HG03135 (cell line): ENCODE results near the gene PDE4D.
"Not testable (repeated sequence)": the region's sequence is repeated elsewhere in the genome, so short reads cannot be mapped to it uniquely, and the experiment has no call there.

ENCODE experiments used
- ATAC-seq: cut with Tn5 transposase; IDR thresholded peaks from one replicate; pipeline ENCODE4 v1.9.1; 2021; ENCODE audit warnings: mild to moderate bottlenecking, moderate library complexity; ENCODE audit not compliant: unreplicated experiment

Gene PDE4D

DNA sequence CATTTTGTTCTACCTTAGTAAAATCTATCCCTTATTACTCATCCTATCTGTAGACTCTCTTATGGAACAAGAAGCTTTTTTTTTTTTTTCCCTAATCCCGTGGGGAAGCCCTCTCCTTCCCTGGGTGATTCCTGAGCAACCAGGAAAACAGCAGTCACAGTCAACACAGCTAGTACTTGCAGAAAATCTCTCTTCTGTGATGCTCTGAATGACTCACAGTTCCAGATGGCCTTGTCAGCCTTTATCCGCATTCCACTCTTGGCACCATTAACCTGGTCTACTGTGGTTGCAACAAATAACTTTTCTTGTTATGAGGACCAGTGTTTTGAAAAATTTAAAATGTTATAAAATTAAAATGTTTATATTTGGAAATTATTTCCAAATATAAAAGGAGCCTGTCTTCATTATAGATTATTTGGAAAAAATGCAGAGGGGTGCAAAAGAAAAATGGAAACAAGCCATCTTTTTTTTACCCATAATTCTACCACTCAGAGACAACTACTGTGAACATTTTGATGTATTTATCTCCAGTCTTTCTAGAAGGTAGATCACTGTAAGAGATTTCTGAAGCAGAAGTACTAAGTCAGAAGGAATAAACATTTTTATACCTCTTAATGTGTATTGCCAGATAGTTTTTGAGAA, 824.0 kb downstream of the PDE4D start:
- ATAC-seq, result no peak

DNA sequence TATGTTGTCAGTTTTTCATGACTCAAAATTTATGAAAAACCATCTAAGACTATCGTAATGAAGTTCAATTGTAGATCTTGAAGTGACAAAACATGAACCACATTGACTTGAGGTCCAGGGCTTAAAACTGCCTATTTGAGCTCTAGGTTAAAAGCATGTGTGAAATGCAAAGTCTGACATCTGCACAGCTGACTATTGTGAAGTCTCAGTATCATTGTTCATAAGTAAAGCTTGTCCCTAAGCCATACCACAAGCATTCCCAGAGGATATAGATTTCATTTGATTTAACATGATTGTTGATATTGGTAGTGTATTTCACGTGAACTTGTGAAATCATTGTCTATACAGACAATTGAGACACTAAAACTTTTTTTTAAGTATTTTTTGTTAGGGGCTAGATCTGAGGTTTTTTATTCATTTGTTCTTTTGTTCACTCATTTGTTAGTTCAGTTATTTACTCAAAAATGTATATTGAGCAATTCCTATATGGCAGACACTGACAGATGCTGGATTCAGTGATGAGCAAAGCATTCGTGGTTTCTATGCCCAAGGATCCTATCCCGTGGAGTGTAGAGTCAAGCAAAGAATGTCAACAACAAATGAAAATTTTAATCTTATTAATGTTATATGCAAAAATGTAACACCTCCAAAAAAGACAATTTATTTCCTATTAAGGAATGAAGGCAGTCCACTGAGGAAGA, 825.4 kb downstream of the PDE4D start:
- no peak for ATAC-seq

DNA sequence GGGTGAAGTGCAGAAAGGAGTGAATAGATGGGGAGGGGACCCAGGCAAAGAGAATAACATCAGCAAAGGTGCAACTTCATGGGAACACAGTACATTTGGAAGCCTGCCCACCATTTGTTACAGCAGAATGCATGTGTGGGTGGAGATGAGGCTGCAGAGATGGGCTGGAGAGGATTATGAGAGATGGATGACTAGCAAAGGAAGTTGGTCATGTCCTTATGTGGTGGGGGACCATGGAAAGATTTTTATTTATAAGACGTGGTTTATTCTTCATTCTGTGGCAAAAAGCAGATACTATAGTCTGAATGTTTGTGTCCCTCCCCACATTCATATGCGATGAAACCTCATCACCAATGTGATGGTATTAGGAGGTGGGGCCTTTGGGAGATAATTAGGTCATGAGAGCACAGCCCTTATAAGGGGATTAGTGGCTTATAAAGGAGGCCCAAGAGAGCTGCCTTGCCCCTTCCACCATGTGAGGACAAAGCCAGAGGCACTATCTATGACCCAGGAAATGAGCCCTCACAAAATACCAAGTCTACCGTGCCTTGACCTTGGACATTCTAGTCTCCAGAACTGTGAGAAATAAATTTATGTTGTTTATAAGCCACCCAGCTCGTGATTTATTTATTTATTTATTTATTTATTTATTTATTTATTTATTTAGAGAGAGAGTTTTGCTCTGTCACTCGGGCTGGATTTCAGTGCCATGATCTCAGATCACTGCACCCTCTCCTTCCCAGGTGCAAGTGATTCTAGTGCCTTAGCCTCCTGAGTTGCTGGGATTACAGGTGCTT, 827.0 kb downstream of the PDE4D start:
- no peak for ATAC-seq

DNA sequence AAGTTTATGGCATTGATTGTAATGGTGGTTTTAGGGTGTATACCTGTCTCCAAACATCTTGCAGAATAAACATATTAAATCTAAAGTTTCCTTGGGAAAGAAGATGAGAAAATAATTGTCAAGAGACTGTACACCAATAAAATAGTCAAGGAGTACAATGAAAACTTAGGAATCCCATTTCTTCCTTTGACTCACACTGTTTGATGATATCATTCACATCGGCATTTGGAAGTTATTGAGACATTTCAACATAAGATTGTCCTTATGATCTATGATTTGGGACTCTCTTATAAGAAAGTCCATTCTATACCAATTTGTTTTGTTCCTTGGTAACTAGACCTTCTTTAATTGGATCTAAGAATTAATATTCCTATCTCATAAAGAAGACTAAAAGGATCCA, 828.0 kb downstream of the PDE4D start:
- ATAC-seq, result no peak

DNA sequence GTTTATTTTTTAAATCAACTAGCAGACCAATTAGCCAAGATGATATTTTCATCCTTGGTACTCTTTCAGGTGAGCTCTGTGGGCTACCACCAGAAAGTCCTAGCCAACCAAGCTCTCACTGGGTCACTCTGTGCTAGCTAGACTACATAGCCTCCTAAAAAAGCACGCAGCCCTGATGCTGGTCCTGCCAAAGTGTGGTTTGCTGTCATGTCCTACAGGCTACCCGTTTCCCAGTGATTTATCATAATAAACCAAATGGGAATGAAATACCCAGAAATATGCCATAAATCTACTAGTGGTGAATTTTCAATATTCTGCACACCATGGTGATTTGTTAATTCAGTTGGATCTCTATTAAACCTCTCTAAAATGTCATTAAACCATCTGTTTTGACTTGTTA, 829.2 kb downstream of the PDE4D start:
- no peak for ATAC-seq

DNA sequence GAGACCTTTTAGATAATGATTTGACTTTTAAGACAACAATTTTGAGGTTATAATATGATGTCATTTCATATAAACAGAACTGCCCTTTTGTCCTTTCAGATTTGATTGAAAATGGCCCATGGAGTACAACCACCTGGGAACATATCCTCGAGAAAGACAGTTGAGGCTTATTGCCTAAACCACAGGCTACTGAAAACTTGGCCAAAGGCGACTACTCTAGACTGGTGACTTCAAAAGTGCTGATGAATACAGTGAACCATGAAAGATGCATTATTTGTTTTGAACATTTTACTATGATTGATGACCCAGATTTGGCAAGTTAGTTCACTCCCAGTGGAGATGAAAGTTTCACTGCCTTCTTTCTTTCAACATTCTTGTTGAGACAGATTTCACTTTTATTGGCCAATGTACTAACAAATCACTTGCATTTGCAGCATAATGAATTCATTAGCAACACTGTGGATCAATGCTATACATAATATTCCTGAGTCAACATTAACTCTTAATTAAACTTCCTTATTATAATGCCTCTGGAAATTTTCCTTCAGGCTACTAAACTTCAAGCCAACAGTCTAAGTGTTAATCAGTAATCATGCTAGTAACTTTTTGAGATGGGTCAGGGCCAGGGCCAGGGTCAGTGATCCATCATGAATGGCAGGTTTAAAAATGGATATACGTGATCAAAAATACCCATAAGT, 830.4 kb downstream of the PDE4D start:
- ATAC-seq, result no peak

DNA sequence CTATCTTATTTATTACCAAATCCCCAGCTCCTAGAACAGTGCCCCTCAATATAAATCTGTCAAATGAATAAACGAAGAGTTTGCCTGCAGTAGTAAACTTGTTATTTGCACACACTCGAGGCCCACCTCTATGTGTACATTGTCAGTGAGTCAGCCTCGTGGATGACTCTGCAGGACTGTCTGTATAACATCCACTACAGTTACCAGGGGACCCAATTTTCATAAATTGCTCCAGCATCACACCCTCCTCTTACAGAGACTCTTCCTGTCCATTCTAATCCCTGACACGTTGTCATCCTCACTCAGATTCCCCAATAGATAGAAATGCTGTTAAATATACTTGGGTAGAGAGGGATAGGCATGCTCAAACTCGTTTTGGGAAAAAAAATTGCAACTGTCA, 832.1 kb downstream of the PDE4D start:
- ATAC-seq, result no peak

DNA sequence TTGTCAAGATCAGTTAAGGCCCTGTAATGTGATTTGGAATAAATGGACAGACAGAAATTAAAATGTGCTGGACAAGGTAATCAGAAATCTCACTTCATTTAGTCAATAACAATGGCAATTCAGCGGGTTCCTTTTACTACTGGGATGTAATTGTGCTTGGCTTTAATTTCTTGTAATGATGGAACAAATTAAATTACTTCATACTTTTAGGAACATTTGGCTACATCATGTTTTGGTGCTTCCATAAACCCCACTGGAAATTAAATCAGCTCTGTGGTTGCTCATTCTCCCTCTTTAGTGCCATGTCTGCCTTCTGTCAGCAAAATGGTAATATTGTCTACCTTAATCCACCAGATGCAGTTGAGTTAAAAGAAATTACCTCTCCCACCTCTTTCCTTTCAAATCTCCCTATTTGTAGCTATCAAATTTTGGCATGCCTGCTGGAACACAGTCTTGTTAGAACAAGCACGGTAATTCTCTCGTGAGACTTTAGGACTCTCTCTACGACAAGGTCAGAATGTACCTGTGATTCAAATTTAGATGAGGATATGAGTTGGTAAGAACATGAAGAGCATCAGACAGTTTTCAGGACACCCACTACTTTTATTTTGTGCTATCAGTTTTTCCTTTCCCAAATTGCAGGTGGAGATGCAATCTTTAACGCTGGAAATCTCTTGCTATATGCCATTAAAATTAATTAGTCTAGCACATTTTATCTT, 834.4 kb downstream of the PDE4D start:
- ATAC-seq, result no peak

DNA sequence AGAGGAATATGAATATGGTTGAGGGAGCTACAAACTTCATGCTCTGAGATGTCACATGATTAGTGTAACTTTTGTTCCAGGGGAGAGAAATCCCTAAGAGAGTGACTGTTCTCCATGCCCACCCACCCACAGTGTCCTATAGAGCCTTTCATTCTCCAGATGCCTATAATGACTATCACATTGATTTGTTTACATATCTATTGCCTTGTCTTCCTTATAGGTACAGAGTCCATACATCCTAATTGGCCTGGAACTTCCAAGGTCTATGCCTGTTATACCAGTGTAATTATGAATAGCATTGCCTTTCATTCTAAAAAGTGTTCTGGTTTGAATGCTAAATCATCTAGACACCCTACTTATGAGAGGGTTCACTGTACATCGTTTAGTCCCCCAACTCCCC, 835.3 kb downstream of the PDE4D start:
- no peak for ATAC-seq

DNA sequence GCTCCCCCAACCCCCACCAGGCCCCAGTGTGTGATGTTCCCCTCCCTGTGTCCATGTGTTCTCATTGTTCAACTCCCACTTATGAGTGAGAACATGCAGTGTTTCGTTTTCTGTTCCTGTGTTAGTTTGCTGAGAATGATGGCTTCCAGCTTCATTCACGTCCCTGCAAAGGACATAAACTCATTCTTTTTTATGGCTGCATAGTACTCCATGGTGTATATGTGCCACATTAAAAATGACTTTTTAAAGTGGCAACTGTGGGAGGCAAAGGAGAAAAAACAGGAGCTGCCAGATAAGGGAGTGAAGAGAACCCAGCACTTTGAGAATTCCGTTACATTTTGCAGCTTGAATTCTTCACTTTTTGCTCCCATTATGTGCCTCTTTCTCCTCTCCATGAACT, 836.9 kb downstream of the PDE4D start:
- not testable (repeated sequence) for ATAC-seq

DNA sequence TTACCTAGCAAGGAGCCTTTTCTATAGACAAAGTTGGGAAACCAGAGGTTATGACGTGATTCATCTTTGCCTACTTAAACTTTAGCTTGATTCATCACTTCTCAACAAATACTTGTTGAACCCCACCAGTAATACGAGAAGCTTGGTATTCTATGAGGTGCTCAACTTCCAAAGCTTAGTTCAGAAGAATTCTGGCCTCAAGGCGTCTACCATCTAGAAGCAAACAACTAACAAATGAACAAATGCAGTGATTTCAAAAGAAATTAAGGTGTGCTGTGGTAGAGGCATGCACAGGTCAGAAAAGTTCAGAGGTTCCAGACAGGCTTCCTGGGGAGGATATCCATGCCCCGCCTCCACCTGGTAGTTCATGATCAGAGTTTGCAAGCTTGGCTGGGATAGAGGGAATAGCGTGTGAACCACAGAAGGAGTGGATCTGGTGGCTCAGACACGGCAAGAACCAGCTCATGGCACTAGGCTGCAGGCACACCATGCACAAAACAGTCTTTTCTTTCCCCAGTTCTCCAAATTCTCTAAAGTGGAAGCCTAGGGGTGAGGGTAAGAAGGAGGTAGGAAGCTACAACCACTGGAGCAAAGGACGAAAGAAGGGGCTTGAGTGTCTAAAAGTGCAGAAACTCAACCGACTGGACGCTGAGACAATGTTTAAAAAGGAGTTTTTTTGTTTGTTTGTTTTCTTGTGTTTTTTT, 837.6 kb downstream of the PDE4D start:
- ATAC-seq, result no peak

DNA sequence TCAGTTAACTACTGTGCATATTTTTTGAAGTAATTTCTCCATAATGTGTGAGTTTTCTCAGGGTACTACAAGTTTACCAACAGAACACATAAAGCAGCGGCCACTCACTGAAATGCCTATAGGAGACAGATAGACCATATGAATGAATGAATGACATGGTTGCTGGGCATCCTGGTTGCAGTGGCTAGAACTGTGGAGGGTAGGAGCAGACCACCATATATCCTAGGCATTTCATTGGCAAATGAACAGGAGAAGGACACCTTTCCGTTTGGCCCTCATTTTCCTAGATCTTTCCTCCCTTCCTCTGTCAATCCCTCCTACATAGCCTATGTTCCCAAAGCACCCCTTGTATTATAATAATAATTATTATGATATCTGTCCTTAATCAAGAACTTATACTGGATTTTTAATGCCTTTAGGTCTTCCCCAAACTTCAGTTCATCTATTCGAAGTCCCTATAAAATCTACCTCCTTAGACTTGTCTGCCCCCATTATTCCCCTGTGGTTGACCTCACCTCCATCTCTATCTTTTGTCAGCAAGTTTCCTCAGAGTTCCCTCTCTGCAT, 838.5 kb downstream of the PDE4D start:
- no peak for ATAC-seq

DNA sequence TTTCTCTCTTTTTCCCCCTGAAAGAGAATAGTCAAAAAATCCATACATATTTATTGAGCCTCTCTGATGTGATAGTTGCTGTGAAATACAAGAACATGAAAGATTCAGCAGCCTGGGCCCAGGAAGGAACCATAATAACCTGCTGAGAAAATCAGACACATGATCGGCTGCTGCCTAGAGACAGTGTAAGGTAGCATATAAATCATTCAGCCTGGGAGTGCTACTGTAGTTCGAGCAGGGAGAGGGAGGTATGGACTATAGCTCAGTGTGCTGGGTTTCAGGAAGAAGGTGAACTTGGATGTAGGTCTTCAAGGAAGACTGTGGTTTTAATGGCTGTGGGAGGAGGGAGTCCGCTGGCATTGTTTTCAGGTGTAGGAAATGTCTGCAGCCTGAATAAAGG, 841.6 kb downstream of the PDE4D start:
- ATAC-seq, result no peak

DNA sequence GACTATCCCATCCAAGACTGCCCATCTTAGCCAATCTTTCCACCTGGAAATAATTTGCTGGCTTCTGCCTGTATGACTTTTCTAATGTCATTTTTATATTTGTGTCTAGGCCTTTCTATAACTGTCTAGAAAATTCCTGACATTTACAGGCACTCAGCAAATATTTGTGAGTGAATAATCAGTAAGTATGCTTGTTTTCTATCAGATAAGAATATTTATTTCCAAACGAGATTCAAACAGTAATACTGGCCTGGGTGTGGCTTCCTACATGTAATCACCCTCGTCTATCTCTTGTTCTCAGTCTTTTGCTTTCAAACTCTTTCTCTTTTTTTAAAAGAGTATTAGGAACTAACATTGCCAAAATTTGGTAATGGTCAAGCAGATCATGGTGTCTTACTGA, 844.4 kb downstream of the PDE4D start:
- no peak for ATAC-seq

DNA sequence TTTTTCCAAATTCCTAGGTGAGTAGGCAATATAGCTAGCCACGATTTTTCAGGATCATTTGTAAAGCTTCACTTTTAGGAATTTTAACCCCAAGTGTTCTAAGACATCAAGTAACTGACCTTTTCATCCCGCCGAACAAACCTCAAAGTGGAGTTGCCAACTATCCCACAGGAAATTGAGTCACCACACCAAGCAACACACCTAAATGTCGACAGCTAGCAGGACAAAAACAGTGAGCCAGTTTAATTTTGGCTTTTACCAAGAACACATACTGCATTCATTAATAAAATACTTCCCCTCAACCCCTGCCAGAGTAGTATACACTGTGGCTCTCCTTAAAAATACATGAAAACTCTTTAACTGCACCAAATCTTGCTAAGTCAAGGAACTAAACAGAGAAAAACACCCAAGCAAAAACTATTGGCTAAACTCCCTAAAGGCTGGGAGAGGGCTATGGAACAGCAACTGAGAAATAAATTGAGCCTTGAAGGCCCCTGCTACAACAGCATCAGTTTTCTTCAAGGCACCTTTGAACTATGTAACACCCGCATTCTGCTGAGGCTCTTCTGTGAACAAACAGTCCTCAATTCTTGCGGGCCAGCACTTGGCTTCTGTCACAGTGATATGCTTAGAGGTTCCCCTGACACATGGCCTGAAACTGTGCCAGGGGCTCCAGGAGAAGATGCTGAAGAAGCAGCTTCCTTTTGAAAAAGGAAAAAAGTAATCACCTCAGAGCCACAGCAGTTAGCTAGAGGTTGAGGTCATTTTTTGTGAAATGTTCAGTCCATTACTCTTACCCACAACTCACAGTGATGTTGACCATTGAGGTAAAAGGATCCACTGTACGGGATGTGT, 851.1 kb downstream of the PDE4D start:
- ATAC-seq, result no peak

DNA sequence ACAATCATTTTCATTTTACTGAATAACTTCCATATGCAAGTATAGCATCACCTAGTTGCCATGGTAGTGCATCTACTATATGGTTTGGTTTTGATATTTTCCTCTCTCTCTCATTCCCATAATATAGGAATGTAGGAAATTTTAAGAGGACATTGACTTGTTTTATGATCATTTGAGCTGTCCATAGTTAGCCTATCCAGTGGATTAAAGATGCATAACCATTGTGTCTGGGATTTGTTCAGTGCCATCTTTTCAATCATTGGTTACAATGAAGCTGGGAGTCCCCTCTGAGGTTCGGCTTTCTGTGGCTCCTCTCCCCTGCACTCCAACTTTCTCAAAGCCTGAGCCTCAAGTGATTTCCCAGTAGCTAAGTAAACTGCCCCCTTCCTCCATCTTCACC, 852.2 kb downstream of the PDE4D start:
- ATAC-seq, result no peak

DNA sequence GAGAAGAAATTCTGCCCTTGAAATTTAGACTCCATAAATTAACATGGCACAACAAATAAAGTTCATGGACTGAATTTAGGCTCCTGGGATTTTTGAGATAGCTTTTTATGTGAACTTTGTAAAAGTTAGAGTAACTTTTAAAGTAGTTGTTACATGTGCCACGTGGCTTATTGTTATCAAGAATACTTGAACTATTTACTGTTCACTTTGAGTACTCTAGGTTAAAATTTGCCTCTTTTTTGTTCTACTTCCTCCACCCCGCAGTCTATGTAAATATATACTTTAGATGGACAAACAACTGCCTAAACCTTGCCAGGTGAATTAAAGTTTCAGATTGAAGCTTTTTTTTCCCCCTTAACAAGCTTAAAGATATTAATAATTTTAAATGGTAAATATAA, 852.7 kb downstream of the PDE4D start:
- no peak for ATAC-seq

DNA sequence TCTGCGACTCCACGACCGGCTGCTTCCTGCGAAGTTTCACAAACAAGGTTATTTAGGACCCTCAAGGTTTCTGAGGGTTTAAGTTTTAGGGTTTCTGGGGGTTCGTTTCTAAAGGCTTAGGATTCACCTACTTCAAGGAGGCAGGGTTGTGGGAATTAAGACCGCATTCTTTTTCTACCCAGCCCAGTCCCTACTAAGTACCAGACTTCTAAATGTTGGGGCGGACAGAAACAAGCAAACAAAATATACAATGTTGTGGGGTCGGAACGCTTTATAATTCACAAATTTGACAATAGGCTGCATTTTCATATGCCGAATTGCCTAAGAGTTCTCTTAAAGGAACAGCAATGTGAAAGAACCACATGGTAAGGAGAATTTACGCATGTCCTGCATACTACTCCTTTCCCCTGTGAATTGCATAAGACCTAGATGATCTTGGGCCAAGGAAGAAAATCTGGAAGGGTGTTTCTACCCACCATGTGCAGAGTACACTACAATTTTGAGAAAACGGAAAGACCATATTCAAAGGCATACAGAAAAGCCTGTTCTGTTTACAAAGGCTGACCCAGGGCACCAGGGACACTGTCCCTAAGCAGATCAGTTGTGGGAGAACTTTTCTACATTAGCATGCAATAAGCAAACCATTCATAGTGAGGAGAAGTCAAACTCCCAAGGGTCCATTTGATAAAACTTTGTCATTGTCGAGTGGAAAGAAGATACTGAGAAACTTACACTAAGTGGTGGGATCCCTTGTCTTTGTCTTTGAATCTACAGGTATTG, 853.3 kb downstream of the PDE4D start:
- no peak for ATAC-seq
